Peyer's patch (tissue), 4 donors: Measurements from ENCODE around the gene TTC27.

Experiments used
- POLR2A ChIP-seq, 2 donors: fragments of 450-650 bp; IDR thresholded peaks; one replicate each; pipeline ENCODE4 v1.5.1; 2017; ENCODE audit warnings: antibody characterized with exemption in 2 of 2, mild to moderate bottlenecking in 2 of 2, moderate library complexity in 2 of 2
- TF ChIP-seq, protein P1 (sequence below), 6 experiments: fragments of 450-650 bp in 4 of 6; fragments of 200-600 bp in 2 of 6; sonication (generic) in 1 of 6; IDR thresholded peaks; one replicate each; pipeline ENCODE4 v1.5.1; 2017 to 2019; ENCODE audit warnings: antibody characterized with exemption in 6 of 6, mild to moderate bottlenecking in 3 of 6, moderate library complexity in 1 of 6

DNA sequence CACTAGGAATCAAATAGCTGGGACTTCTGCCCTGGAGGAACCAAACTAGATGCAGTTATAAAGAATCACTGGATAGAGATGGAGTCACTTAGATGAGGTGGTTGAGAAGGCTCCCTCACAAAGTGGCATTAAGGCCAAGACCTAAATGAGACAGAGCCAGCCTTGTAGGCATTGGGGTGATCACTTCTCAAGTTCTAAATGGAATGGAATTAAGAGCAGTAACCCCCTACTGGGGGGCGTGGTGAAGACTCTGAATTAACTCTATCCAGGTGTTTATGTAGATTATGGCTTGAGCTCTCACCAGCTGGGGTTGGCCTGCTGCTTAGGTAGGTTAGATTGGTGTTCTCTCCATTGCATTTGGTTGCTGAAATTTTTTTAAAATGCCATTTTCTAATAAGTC, 71.3 kb downstream of the TTC27 start:
- TF ChIP-seq, protein P1, sequence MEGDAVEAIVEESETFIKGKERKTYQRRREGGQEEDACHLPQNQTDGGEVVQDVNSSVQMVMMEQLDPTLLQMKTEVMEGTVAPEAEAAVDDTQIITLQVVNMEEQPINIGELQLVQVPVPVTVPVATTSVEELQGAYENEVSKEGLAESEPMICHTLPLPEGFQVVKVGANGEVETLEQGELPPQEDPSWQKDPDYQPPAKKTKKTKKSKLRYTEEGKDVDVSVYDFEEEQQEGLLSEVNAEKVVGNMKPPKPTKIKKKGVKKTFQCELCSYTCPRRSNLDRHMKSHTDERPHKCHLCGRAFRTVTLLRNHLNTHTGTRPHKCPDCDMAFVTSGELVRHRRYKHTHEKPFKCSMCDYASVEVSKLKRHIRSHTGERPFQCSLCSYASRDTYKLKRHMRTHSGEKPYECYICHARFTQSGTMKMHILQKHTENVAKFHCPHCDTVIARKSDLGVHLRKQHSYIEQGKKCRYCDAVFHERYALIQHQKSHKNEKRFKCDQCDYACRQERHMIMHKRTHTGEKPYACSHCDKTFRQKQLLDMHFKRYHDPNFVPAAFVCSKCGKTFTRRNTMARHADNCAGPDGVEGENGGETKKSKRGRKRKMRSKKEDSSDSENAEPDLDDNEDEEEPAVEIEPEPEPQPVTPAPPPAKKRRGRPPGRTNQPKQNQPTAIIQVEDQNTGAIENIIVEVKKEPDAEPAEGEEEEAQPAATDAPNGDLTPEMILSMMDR (IDR thresholded peaks at IDR 0.05) = no peak
- no peak for TF ChIP-seq POLR2A (IDR thresholded peaks at IDR 0.05)
